LHCN-M2 (cell line): ENCODE results near the gene PEDS1. TPM values are rescaled to one million over a fixed set of nuclear protein-coding genes. Genes with fewer than 3 reads are reported as not detected.
A peak's percentile ranks its signal among the peaks of the same experiment; 100 is the strongest.
"Not testable (repeated sequence)": the region's sequence is repeated elsewhere in the genome, so short reads cannot be mapped to it uniquely, and the experiment has no call there.

Experiments used
- DNase-seq: peaks from one replicate; pipeline ENCODE4 v3.0.0-alpha.2; 2012; ENCODE audit warnings: low read depth
- polyA plus RNA-seq: library from polyadenylated mRNA; unstranded; fragments of >200 nt; gene quantifications from one replicate; pipeline ENCODE4 v1.2.1, GENCODE V29; 2012; ENCODE audit warnings: missing spikeins
- total RNA-seq: library from RNA; depleted of rRNA; stranded (reverse); fragments of >200 nt; gene quantifications from 2 replicates; pipeline ENCODE4 v1.2.3, GENCODE V29; 2014; rRNA removed

PEDS1 gene
- total RNA-seq: 25.8 and 37.7 TPM in 2 replicates
- 23.8 TPM for polyA plus RNA-seq

GRCh38 chr20:50153500-50154377, at the start of gene PEDS1:
PEDS1 (minus strand) TSS chr20:50153723; CDS start chr20:50153637, 86 bp downstream.
- DNase-seq: peak; percentile 86

- peak; percentile 79 for DNase-seq
These were observed 49.2 kb upstream of the PEDS1 start for GRCh38 chr20:50202677-50203076.

GRCh38 chr20:50201710-50202109, 48.2 kb upstream of the PEDS1 start:
- DNase-seq: not testable (repeated sequence)

- no peak for DNase-seq
These were observed 47.1 kb upstream of the PEDS1 start for GRCh38 chr20:50200482-50201104.

- DNase-seq: no peak
These were observed 46.2 kb upstream of the PEDS1 start for GRCh38 chr20:50199703-50200102.

- DNase-seq: no peak
These were observed 45.2 kb upstream of the PEDS1 start for GRCh38 chr20:50198716-50199115.

- no peak for DNase-seq
These were observed 44.7 kb upstream of the PEDS1 start for GRCh38 chr20:50198180-50198666.

- no peak for DNase-seq
These were observed 44.1 kb upstream of the PEDS1 start for GRCh38 chr20:50197463-50198179.

GRCh38 chr20:50196896-50197295, 43.4 kb upstream of the PEDS1 start:
- DNase-seq: no peak

- no peak for DNase-seq
These were observed 42.7 kb upstream of the PEDS1 start for GRCh38 chr20:50196248-50196647.

- DNase-seq: no peak
These were observed 42.1 kb upstream of the PEDS1 start for GRCh38 chr20:50195524-50196120.

GRCh38 chr20:50194831-50195523, 41.5 kb upstream of the PEDS1 start:
- DNase-seq: no peak

- no peak for DNase-seq
These were observed 40.9 kb upstream of the PEDS1 start for GRCh38 chr20:50194422-50194830.

- DNase-seq: no peak
These were observed 40.4 kb upstream of the PEDS1 start for GRCh38 chr20:50193836-50194421.

- peak; percentile 62 for DNase-seq
These were observed 39.8 kb upstream of the PEDS1 start for GRCh38 chr20:50193199-50193835.

- DNase-seq: peak; percentile 86
These were observed 39.1 kb upstream of the PEDS1 start for GRCh38 chr20:50192364-50193198.

GRCh38 chr20:50191544-50192363, 38.2 kb upstream of the PEDS1 start:
- peak; percentile 64 for DNase-seq

- peak; percentile 58 for DNase-seq
These were observed 37.6 kb upstream of the PEDS1 start for GRCh38 chr20:50191065-50191543.
